Colonic mucosa (tissue), 4 donors: ENCODE data around the gene PDK1. TPM values are rescaled to one million over a fixed set of nuclear protein-coding genes. Genes with fewer than 3 reads are reported as not detected.

ENCODE experiments used
- DNase-seq: peaks from one replicate; pipeline ENCODE4 v3.0.0-alpha.2; 2020
- H3K27ac ChIP-seq: fragments of 200-600 bp; one replicate; pipeline ENCODE4 v1.8.0; 2021
- H3K27me3 ChIP-seq: fragments of 200-600 bp; one replicate; pipeline ENCODE4 v1.8.0; 2021
- H3K36me3 ChIP-seq: fragments of 200-600 bp; one replicate; pipeline ENCODE4 v1.8.0; 2021
- H3K4me1 ChIP-seq: fragments of 200-600 bp; one replicate; pipeline ENCODE4 v1.8.0; 2021; ENCODE audit warnings: mild to moderate bottlenecking
- H3K4me3 ChIP-seq: fragments of 200-600 bp; one replicate; pipeline ENCODE4 v1.8.0; 2021
- H3K9ac ChIP-seq, 2 donors: one replicate each; pipeline ENCODE4 v1.7.0; 2013; ENCODE audit warnings: control low read depth in 2 of 2, low read depth in 2 of 2, low read length in 2 of 2
- H3K9me3 ChIP-seq: fragments of 200-600 bp; one replicate; pipeline ENCODE4 v1.8.0; 2021
- intact Hi-C: fragments of 100-400 bp; cut with DNase I; formaldehyde crosslinking; loops from one replicate; pipeline ENCODE4 v1.14.1; 2022
- total RNA-seq, 2 donors: library from RNA; stranded (reverse); fragmentation: NEBNext Ultra II Directional in 1 of 2; extraction: Animal tissue kit (Norgen Biotek cat#: 25700) in 1 of 2; gene quantifications; one replicate each; pipeline ENCODE4 v1.2.1, GENCODE V29; 2021
- TF ChIP-seq, protein P1 (sequence below): fragments of 200-600 bp; IDR thresholded peaks from one replicate; pipeline ENCODE4 v1.8.0; 2022; ENCODE audit warnings: antibody characterized with exemption, mild to moderate bottlenecking
- donor health status: healthy.
- donor health status: DM: no; HTN: no; CAD: no.
- donor health status: DM: no; HTN: no; CAD: no.

PDK1 gene
- total RNA-seq, 2 donors from 2014 or later = 13.3 to 44.1 TPM

DNA sequence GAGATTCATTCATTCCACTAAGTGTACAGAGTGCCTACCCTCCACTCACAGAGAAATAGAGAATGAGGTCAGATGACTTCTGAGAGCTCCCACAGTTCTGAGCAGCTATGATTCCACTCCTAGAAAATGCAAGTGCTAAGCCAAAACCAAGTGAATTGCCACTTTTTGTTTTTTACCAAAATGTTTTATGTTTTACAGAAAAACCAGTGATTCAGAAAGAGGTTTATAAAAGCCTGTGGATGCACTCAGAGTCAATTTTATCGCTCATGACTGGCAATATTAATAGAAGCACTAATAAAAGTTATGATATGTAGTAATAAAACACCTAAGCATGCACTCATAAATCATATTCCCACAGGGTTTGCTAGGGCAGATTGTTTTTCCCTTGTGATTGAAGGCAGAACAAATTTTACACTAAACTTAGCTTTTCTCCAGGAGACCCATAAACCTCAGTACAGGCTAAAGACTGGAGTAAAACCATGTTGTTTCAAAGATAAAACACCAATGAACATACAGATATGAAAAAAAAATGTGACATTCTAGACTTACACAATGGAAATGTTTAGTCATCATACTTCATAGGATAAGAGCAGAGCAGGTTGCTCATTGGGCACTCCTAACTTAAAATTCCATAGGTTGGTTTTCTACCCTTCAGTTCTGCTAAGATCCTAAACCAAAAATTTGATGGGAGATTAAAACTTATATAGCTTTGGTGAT is 67.5 kb downstream of the PDK1 start:
- H3K27me3 ChIP-seq = no peaks in the 10 kb centered on the region
- intact Hi-C loops = no loop called here
- H3K9ac ChIP-seq = no peak overlapping the region
- no peaks in the 10 kb centered on the region for H3K9me3 ChIP-seq
- TF ChIP-seq, protein P1, sequence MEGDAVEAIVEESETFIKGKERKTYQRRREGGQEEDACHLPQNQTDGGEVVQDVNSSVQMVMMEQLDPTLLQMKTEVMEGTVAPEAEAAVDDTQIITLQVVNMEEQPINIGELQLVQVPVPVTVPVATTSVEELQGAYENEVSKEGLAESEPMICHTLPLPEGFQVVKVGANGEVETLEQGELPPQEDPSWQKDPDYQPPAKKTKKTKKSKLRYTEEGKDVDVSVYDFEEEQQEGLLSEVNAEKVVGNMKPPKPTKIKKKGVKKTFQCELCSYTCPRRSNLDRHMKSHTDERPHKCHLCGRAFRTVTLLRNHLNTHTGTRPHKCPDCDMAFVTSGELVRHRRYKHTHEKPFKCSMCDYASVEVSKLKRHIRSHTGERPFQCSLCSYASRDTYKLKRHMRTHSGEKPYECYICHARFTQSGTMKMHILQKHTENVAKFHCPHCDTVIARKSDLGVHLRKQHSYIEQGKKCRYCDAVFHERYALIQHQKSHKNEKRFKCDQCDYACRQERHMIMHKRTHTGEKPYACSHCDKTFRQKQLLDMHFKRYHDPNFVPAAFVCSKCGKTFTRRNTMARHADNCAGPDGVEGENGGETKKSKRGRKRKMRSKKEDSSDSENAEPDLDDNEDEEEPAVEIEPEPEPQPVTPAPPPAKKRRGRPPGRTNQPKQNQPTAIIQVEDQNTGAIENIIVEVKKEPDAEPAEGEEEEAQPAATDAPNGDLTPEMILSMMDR = no peak
- H3K4me3 ChIP-seq = no peak overlapping the region
- no peak for DNase-seq
- no peaks in the 10 kb centered on the region for H3K4me1 ChIP-seq
- H3K36me3 ChIP-seq = no peaks in the 10 kb centered on the region
- H3K27ac ChIP-seq = no peak overlapping the region

DNA sequence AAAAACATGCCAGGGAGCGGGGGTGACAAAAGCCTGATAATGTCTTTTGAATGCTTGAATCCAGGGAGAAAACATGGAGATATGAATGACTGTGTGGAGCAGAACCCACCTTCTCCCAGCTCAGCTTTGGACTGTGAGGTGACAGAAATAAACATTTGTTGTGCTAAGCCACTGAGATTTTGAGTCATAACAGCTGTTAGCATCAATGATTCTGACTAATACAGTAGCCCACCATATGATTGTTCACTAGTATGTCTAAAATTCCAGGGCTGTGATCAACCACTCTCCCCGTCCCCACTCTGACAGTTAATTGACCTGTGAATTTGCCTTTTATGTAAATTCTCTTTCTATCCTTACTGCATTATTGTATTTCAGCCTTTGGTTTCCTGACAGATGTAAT is 69.1 kb downstream of the PDK1 start:
- Histone ChIP-seq H3K4me1 (no peaks in the 10 kb centered on the region), H3K27ac (no peak overlapping the region), H3K27me3 (no peaks in the 10 kb centered on the region), H3K9ac (no peak overlapping the region), H3K9me3 (no peaks in the 10 kb centered on the region), H3K36me3 (no peaks in the 10 kb centered on the region), H3K4me3 (no peak overlapping the region)
- TF ChIP-seq, protein P1 = no peak
- no peak for DNase-seq
- intact Hi-C loops = no loop called here

DNA sequence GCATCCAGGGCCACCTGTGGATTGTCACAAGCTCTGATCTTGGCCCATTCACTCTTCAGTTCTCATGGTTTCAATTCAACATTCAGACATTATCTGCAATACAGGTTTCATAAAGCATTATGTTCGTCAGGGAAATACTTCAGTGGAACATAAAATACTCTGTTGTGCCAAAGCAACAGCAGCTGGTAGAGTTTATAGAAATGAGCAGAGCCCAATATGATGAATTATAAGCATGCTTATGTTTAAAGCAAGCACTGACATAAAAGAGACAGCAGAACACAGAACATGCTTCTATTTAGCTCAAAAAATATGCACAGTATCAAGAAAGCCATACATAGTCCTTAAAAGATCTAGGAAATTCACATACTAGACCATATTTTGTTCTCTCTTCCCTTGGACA is 71.3 kb downstream of the PDK1 start:
- Histone ChIP-seq H3K9me3 (no peaks in the 10 kb centered on the region), H3K4me3 (no peak overlapping the region), H3K4me1 (no peaks in the 10 kb centered on the region), H3K36me3 (no peaks in the 10 kb centered on the region), H3K27me3 (no peaks in the 10 kb centered on the region), H3K9ac (no peak overlapping the region), H3K27ac (no peak overlapping the region)
- no peak for DNase-seq
- intact Hi-C loops = no loop called here
- TF ChIP-seq, protein P1 = no peak

DNA sequence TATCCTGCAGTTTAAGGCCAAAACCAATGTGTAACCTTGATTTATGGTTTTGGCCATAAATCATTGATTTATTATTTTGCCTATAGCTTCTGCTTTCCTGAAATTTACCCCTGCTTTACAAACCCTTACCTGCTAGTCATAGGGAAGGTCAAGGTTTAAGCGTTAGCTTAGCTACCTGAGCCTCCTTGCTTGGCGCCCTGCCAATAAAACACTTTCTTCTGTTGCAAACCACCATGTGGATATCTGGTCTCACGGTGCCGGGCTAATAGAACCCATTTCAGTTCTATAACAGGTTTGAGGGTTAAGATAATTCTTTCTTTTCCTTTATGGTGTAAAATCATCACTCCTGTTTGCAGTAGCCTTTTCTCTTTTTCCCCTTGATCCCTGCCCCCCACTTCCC is 72.2 kb downstream of the PDK1 start:
- TF ChIP-seq, protein P1 = no peak

DNA sequence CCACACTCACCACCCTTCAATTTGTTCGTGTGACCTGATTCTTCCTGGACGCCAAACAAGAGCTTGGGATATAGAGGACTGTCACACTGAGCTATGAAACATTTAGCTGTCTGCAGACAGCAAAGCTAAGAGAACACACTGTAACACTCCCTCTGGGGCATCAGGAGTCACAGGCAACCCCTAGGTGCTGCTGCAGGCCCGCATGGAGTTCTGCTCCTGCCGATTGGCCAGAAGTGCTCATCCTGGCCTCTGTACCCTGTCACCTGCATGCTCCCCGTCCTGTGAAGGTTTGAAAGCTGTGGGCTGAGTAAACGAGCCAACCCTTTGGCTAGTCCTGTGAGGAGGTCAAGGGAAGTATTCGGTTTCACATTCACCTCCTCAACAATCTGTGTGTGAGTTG is 73.7 kb downstream of the PDK1 start:
- no peak for DNase-seq
- H3K9me3 ChIP-seq = no peaks in the 10 kb centered on the region
- intact Hi-C loops = no loop called here
- no peaks in the 10 kb centered on the region for H3K36me3 ChIP-seq
- H3K4me1 ChIP-seq = no peaks in the 10 kb centered on the region
- no peak overlapping the region for H3K9ac ChIP-seq
- no peak overlapping the region for H3K27ac ChIP-seq
- H3K4me3 ChIP-seq = no peak overlapping the region
- TF ChIP-seq, protein P1 = no peak
- no peaks in the 10 kb centered on the region for H3K27me3 ChIP-seq

More for the DNA sequence above, 72.2 kb downstream of the PDK1 start:
- no peak for DNase-seq
- intact Hi-C loops = no loop called here
- H3K4me1 ChIP-seq = no peaks in the 10 kb centered on the region
- H3K9ac ChIP-seq = no peak overlapping the region
- no peak overlapping the region for H3K4me3 ChIP-seq
- no peaks in the 10 kb centered on the region for H3K36me3 ChIP-seq
- H3K27me3 ChIP-seq = no peaks in the 10 kb centered on the region
- H3K9me3 ChIP-seq = no peaks in the 10 kb centered on the region
- no peak overlapping the region for H3K27ac ChIP-seq
